HepG2 (cell line): ENCODE results near the gene DHX16. TPM values are rescaled to one million over a fixed set of nuclear protein-coding genes. Genes with fewer than 3 reads are reported as not detected.

ENCODE experiments used
- CBX5 ChIP-seq: sonication (generic); formaldehyde crosslinking; IDR thresholded peaks from 2 replicates; pipeline ENCODE4 v1.4.0; 2020; ENCODE audit warnings: missing genetic modification reagents, borderline replicate concordance
- CENPT ChIP-seq: sonication (generic); formaldehyde crosslinking; IDR thresholded peaks from 2 replicates; pipeline ENCODE4 v1.8.0; 2022; ENCODE audit warnings: low read depth, mild to moderate bottlenecking, moderate library complexity, missing genetic modification reagents
- CHD4 ChIP-seq: fragments of 200-600 bp; sonication (generic); IDR thresholded peaks from 2 replicates; pipeline ENCODE4 v1.7.0; 2017; ENCODE audit warnings: mild to moderate bottlenecking, low read length, borderline replicate concordance
- DMAP1 ChIP-seq: IDR thresholded peaks from 2 replicates; pipeline ENCODE4 v1.6.1; 2016
- FLYWCH1 ChIP-seq: sonication (generic); formaldehyde crosslinking; IDR thresholded peaks from 2 replicates; pipeline ENCODE4 v1.8.1; 2023; ENCODE audit warnings: mild to moderate bottlenecking, missing genetic modification reagents
- FOSL1 ChIP-seq: sonication (generic); formaldehyde crosslinking; IDR thresholded peaks from 2 replicates; pipeline ENCODE4 v1.9.0; 2021; ENCODE audit warnings: missing genetic modification reagents, borderline replicate concordance
- FOSL2 ChIP-seq: sonication (generic); formaldehyde crosslinking; IDR thresholded peaks from 2 replicates; pipeline ENCODE4 v1.4.0; 2020; ENCODE audit warnings: missing genetic modification reagents
- FOXM1 ChIP-seq: sonication (generic); formaldehyde crosslinking; IDR thresholded peaks from 2 replicates; pipeline ENCODE4 v1.5.0; 2020; ENCODE audit warnings: missing genetic modification reagents
- KAT2B ChIP-seq: fragments of 150-350 bp; IDR thresholded peaks from 2 replicates; pipeline ENCODE4 v1.6.1; 2014; ENCODE audit warnings: low read depth, low read length, borderline replicate concordance
- NCOA5 ChIP-seq: sonication (generic); formaldehyde crosslinking; IDR thresholded peaks from 2 replicates; pipeline ENCODE4 v1.4.0; 2020; ENCODE audit warnings: missing genetic modification reagents
- SP2 ChIP-seq: sonication (generic); formaldehyde crosslinking; IDR thresholded peaks from 2 replicates; pipeline ENCODE4 v1.5.1; 2020; ENCODE audit warnings: mild to moderate bottlenecking, missing genetic modification reagents
- SPEN ChIP-seq: sonication (generic); formaldehyde crosslinking; IDR thresholded peaks from 2 replicates; pipeline ENCODE4 v1.5.1; 2020; ENCODE audit warnings: low read depth, mild to moderate bottlenecking, missing genetic modification reagents
- THYN1 ChIP-seq: sonication (generic); formaldehyde crosslinking; IDR thresholded peaks from 2 replicates; pipeline ENCODE4 v1.8.1; 2023; ENCODE audit warnings: low read depth, mild to moderate bottlenecking, moderate library complexity, missing genetic modification reagents, borderline replicate concordance
- ZNF282 ChIP-seq: fragments of 450-650 bp; IDR thresholded peaks from 2 replicates; pipeline ENCODE4 v1.6.1; 2018; ENCODE audit not compliant: partially characterized antibody
- ZNF33B ChIP-seq: sonication (generic); formaldehyde crosslinking; IDR thresholded peaks from 2 replicates; pipeline ENCODE4 v1.5.1; 2020; ENCODE audit warnings: mild to moderate bottlenecking, missing genetic modification reagents
- ZNF556 ChIP-seq: sonication (generic); formaldehyde crosslinking; IDR thresholded peaks from 2 replicates; pipeline ENCODE4 v1.4.0; 2020; ENCODE audit warnings: mild to moderate bottlenecking, missing genetic modification reagents, borderline replicate concordance
- ZNF589 ChIP-seq: sonication (generic); formaldehyde crosslinking; conservative IDR thresholded peaks from 2 replicates; pipeline ENCODE4 v1.8.0; 2022; ENCODE audit warnings: mild to moderate bottlenecking, moderate library complexity, missing genetic modification reagents
- ZNF709 ChIP-seq: sonication (generic); formaldehyde crosslinking; IDR thresholded peaks from 2 replicates; pipeline ENCODE4 v1.5.0; 2020; ENCODE audit warnings: mild to moderate bottlenecking, missing genetic modification reagents
- polyA plus RNA-seq, 8 experiments: library from polyadenylated mRNA; depleted of rRNA in 3 of 8; stranded (reverse) in 7 of 8; unstranded in 1 of 8; fragments of >200 nt; fragmentation: Illumina TruSeq in 4 of 8; extraction: Trizol in 4 of 8; gene quantifications; 2 replicates each; pipeline versions ENCODE4 v1.2.1 to v1.2.3, GENCODE V29; 2011 to 2016; ENCODE audit warnings: low read depth in 4 of 8, missing spikeins in 1 of 8, mixed read lengths in 1 of 8; ENCODE audit not compliant: insufficient read depth in 1 of 8
- total RNA-seq, 5 experiments: library from RNA; depleted of rRNA; stranded (reverse); fragments of >200 nt; fragmentation: Illumina TruSeq; extraction: Trizol; gene quantifications; 2 replicates each; pipeline ENCODE4 v1.2.3, GENCODE V29; 2016; ENCODE audit warnings: low read depth in 1 of 5
- TF ChIP-seq, protein P1 (sequence below): sonication (generic); formaldehyde crosslinking; IDR thresholded peaks from 2 replicates; pipeline ENCODE4 v1.5.1; 2020; ENCODE audit warnings: mild to moderate bottlenecking, missing genetic modification reagents, moderate library complexity
- TF ChIP-seq, protein P2 (sequence below): sonication (generic); formaldehyde crosslinking; IDR thresholded peaks from 2 replicates; pipeline ENCODE4 v1.5.0; 2020; ENCODE audit warnings: missing genetic modification reagents
- TF ChIP-seq, protein P3 (sequence below): sonication (generic); formaldehyde crosslinking; IDR thresholded peaks from 2 replicates; pipeline ENCODE4 v1.4.0; 2020; ENCODE audit warnings: missing genetic modification reagents, borderline replicate concordance

The DHX16 gene
- total and polyA plus RNA-seq, 2 of the 13 experiments (the other 11 are each of a cell fraction or from before 2014, with no cell fraction given): 57.0 to 58.5 TPM

DNA sequence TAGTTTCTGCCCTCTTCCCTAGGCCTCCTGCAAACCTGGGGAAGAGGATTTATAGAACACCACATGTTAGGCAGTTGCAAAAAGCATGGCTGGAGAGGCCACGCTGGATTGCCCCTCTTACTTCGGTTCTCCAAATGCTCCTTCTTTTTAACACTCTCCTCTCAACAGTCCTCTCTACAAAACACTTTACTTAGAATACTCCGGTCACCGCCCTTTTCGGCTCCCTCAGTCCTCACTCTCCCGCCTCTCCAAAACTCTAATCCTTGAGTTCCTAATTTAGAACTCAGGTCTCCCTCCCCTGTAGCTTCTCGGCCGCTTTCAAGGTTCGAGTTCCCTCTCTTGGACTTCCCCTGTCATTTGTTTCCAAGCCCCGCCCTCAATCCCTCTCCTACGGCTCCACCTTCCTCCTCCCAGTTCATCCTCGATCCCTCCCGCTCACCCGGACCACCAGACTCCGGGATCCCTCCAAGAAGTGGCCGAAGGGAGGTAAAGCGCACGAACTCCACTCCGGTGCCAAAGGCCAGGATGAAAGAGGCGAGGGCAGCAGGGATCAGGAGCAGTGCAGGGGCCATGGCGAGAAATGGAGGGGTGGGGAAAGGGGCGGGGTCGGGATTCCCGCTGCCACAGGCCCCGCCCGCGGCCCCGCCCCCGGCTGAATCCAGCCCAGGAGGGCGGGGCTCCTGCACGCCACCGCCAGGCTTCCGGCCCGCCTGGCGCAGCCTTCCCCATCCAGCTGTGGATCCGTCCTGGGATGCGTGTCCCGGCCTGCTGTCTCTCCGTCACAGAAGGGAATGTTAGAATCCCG, 17.8 kb upstream of the DHX16 start, which contains the start of gene NRM (continued):
- TF ChIP-seq CENPT (CRISPR knock-in tag) (no peak), SPEN (CRISPR knock-in tag) (peak; percentile 72), FOSL2 (peak; percentile 23; the same call in 1 of the 2 replicates), ZNF556 (CRISPR knock-in tag) (no peak), ZNF589 (CRISPR knock-in tag) (0 out of 2 replicates have a peak, but pooled peaks have one; percentile 55), FOSL1 (CRISPR knock-in tag) (no peak), THYN1 (no peak), NCOA5 (CRISPR knock-in tag) (no peak), FLYWCH1 (CRISPR knock-in tag) (no peak), CBX5 (CRISPR knock-in tag) (peak; percentile 77; the same call in 1 of the 2 replicates), SP2 (no peak), ZNF282 (no peak), ZNF33B (CRISPR knock-in tag) (peak; percentile 59; the same call in 1 of the 2 replicates), DMAP1 (CRISPR knock-in tag) (peak; percentile 55; the same call in 1 of the 2 replicates), KAT2B (no peak), CHD4 (peak; percentile 44; the same call in 1 of the 2 replicates), ZNF709 (CRISPR knock-in tag) (peak; percentile 61; the same call in 1 of the 2 replicates), FOXM1 (CRISPR knock-in tag) (no peak)
- TF ChIP-seq, protein P1, sequence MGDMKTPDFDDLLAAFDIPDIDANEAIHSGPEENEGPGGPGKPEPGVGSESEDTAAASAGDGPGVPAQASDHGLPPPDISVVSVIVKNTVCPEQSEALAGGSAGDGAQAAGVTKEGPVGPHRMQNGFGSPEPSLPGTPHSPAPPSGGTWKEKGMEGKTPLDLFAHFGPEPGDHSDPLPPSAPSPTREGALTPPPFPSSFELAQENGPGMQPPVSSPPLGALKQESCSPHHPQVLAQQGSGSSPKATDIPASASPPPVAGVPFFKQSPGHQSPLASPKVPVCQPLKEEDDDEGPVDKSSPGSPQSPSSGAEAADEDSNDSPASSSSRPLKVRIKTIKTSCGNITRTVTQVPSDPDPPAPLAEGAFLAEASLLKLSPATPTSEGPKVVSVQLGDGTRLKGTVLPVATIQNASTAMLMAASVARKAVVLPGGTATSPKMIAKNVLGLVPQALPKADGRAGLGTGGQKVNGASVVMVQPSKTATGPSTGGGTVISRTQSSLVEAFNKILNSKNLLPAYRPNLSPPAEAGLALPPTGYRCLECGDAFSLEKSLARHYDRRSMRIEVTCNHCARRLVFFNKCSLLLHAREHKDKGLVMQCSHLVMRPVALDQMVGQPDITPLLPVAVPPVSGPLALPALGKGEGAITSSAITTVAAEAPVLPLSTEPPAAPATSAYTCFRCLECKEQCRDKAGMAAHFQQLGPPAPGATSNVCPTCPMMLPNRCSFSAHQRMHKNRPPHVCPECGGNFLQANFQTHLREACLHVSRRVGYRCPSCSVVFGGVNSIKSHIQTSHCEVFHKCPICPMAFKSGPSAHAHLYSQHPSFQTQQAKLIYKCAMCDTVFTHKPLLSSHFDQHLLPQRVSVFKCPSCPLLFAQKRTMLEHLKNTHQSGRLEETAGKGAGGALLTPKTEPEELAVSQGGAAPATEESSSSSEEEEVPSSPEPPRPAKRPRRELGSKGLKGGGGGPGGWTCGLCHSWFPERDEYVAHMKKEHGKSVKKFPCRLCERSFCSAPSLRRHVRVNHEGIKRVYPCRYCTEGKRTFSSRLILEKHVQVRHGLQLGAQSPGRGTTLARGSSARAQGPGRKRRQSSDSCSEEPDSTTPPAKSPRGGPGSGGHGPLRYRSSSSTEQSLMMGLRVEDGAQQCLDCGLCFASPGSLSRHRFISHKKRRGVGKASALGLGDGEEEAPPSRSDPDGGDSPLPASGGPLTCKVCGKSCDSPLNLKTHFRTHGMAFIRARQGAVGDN (CRISPR knock-in tag): peak; percentile 78
- TF ChIP-seq, protein P2, sequence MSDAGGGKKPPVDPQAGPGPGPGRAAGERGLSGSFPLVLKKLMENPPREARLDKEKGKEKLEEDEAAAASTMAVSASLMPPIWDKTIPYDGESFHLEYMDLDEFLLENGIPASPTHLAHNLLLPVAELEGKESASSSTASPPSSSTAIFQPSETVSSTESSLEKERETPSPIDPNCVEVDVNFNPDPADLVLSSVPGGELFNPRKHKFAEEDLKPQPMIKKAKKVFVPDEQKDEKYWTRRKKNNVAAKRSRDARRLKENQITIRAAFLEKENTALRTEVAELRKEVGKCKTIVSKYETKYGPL (CRISPR knock-in tag): no peak
- TF ChIP-seq, protein P3, sequence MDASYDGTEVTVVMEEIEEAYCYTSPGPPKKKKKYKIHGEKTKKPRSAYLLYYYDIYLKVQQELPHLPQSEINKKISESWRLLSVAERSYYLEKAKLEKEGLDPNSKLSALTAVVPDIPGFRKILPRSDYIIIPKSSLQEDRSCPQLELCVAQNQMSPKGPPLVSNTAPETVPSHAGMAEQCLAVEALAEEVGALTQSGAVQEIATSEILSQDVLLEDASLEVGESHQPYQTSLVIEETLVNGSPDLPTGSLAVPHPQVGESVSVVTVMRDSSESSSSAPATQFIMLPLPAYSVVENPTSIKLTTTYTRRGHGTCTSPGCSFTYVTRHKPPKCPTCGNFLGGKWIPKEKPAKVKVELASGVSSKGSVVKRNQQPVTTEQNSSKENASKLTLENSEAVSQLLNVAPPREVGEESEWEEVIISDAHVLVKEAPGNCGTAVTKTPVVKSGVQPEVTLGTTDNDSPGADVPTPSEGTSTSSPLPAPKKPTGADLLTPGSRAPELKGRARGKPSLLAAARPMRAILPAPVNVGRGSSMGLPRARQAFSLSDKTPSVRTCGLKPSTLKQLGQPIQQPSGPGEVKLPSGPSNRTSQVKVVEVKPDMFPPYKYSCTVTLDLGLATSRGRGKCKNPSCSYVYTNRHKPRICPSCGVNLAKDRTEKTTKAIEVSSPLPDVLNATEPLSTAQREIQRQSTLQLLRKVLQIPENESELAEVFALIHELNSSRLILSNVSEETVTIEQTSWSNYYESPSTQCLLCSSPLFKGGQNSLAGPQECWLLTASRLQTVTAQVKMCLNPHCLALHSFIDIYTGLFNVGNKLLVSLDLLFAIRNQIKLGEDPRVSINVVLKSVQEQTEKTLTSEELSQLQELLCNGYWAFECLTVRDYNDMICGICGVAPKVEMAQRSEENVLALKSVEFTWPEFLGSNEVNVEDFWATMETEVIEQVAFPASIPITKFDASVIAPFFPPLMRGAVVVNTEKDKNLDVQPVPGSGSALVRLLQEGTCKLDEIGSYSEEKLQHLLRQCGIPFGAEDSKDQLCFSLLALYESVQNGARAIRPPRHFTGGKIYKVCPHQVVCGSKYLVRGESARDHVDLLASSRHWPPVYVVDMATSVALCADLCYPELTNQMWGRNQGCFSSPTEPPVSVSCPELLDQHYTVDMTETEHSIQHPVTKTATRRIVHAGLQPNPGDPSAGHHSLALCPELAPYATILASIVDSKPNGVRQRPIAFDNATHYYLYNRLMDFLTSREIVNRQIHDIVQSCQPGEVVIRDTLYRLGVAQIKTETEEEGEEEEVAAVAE (CRISPR knock-in tag): no peak
